Measurements from ENCODE around the gene XRCC3. TPM values are rescaled to one million over a fixed set of nuclear protein-coding genes. Genes with fewer than 3 reads are reported as not detected.

Gene XRCC3
- total and polyA plus RNA-seq, 3 donors from 2014 or later: 16.6 to 41.1 (median 40.3) TPM

DNA sequence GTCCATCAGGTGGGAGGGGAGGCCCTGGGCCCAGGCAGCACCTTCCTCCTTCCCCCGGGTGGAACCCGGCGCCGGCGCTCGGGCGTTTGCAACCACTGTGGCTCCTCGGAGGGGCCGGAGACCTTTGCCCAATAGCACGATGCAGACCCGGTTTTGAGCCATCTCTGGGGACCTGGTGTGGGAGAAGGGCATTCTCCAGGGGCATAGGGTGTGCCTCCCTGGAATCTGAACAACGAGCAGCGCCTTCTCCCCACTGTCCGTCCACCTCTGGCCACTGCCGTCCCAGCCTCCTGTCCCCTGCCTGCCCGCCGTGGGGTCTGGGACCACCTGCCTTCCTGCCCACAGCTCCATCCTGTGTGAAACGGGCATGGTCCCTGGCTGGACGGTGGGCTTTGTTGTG lies 12.9 kb upstream of the XRCC3 start:
- H3K4me1 ChIP-seq: peaks cover 52% of the 10 kb centered on the region
- H3K4me3 ChIP-seq: peak overlapping the region in 1 of 2 donors; percentile 11
- no peak for TF ChIP-seq POLR2A (IDR thresholded peaks at IDR 0.05)
- TF ChIP-seq, protein P1, sequence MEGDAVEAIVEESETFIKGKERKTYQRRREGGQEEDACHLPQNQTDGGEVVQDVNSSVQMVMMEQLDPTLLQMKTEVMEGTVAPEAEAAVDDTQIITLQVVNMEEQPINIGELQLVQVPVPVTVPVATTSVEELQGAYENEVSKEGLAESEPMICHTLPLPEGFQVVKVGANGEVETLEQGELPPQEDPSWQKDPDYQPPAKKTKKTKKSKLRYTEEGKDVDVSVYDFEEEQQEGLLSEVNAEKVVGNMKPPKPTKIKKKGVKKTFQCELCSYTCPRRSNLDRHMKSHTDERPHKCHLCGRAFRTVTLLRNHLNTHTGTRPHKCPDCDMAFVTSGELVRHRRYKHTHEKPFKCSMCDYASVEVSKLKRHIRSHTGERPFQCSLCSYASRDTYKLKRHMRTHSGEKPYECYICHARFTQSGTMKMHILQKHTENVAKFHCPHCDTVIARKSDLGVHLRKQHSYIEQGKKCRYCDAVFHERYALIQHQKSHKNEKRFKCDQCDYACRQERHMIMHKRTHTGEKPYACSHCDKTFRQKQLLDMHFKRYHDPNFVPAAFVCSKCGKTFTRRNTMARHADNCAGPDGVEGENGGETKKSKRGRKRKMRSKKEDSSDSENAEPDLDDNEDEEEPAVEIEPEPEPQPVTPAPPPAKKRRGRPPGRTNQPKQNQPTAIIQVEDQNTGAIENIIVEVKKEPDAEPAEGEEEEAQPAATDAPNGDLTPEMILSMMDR (IDR thresholded peaks at IDR 0.05): no peak
- intact Hi-C loops (cut with DNase I; ENCODE audit: low total_unique reads): no loop called here
- H3K9me3 ChIP-seq: no peaks in the 10 kb centered on the region
- H3K36me3 ChIP-seq (ENCODE audit: low read depth, missing control alignments): no peaks in the 10 kb centered on the region
- 58 to 62% methylated on average over 17 to 19 of the region's 19 CpGs for WGBS, 2 donors
- H3K27ac ChIP-seq: no peak overlapping the region
- no peaks in the 10 kb centered on the region for H3K27me3 ChIP-seq
- DNase-seq: no peak

- 70 to 78% methylated on average over 24 to 53 of the region's 53 CpGs for WGBS, 2 donors
- peaks cover 59% of the 10 kb centered on the region for H3K4me1 ChIP-seq
- H3K4me3 ChIP-seq: peak overlapping the region in 1 of 2 donors; percentile 11
- TF ChIP-seq, protein P1 (IDR thresholded peaks at IDR 0.05): no peak
- TF ChIP-seq POLR2A (IDR thresholded peaks at IDR 0.05): no peak
- no peak overlapping the region for H3K27ac ChIP-seq
- intact Hi-C loops (cut with DNase I; ENCODE audit: low total_unique reads): no loop called here
- no peaks in the 10 kb centered on the region for H3K36me3 ChIP-seq (ENCODE audit: low read depth, missing control alignments)
- H3K9me3 ChIP-seq: no peaks in the 10 kb centered on the region
- DNase-seq: no peak
- H3K27me3 ChIP-seq: no peaks in the 10 kb centered on the region
These were observed 12.2 kb upstream of the XRCC3 start for GRCh38 chr14:103727313-103727980.

- TF ChIP-seq, protein P1 (IDR thresholded peaks at IDR 0.05): no peak
- no peak for TF ChIP-seq POLR2A (IDR thresholded peaks at IDR 0.05)
- DNase-seq: no peak
- WGBS, 2 donors: 87 to 96% methylated on average over 11 to 18 of the region's 18 CpGs
- Histone ChIP-seq H3K36me3 (ENCODE audit: low read depth, missing control alignments) (no peaks in the 10 kb centered on the region), H3K27ac (peak overlapping the region in 1 of 2 donors; percentile 3), H3K4me1 (peaks cover 65% of the 10 kb centered on the region), H3K9me3 (no peaks in the 10 kb centered on the region), H3K4me3 (no peak overlapping the region), H3K27me3 (no peaks in the 10 kb centered on the region)
- intact Hi-C loops (cut with DNase I; ENCODE audit: low total_unique reads): no loop called here
These were observed 11.2 kb upstream of the XRCC3 start for GRCh38 chr14:103726474-103726873.

DNA sequence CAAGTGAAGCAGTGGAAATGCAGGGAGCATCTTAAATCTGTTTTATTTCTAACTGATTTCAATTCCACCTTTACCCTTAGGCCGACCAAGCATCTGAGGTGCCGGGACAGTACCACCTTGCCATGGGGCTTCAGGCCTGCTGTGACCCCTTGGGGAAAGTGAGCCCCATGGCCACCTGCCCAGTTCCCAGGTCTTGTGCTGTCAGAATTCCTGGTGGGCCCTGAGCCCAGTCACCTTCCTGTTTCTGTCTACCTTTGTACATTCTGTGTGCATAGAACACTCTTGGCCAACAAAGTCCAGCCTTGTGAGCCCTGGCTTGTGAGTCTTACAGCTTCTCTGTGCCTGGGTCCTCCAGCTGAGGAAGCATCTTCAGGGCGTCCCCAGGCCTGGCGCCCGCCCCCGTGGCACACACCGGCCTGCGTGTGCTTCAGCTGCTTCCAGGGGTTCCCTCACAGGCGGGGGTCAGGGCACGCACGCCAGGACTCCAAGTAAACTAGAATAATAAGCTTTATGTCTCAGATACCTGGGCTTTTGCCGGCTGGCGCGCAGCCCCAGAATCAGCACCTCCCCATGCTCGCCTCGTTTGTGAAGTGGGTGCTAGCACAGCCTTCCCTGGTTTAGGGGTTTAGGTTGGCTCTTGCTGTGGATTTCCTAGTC lies 10.6 kb upstream of the XRCC3 start:
- H3K27me3 ChIP-seq: no peaks in the 10 kb centered on the region
- intact Hi-C loops (cut with DNase I; ENCODE audit: low total_unique reads): no loop called here
- no peaks in the 10 kb centered on the region for H3K36me3 ChIP-seq (ENCODE audit: low read depth, missing control alignments)
- no peak for DNase-seq
- peak overlapping the region; percentile 3 to 77 for H3K27ac ChIP-seq
- H3K4me1 ChIP-seq: peaks cover 68% of the 10 kb centered on the region
- H3K9me3 ChIP-seq: no peaks in the 10 kb centered on the region
- H3K4me3 ChIP-seq: no peak overlapping the region
- WGBS, 2 donors: 78 to 97% methylated on average over 7 to 16 of the region's 16 CpGs
- TF ChIP-seq, protein P1 (IDR thresholded peaks at IDR 0.05): no peak
- no peak for TF ChIP-seq POLR2A (IDR thresholded peaks at IDR 0.05)

Measured in testis (tissue), 3 donors.